Osteoblast (primary cell): ENCODE measurements around the gene SMIM3. TPM values are rescaled to one million over a fixed set of nuclear protein-coding genes. Genes with fewer than 3 reads are reported as not detected.
"Not testable (repeated sequence)": the region's sequence is repeated elsewhere in the genome, so short reads cannot be mapped to it uniquely, and the experiment has no call there.

Experiments used
- DNase-seq: peaks from one replicate; pipeline ENCODE4 v3.0.0; 2011; ENCODE audit warnings: low spot score, mixed read lengths; ENCODE audit not compliant: insufficient read length; ENCODE audit errors: missing footprints
- H2AFZ ChIP-seq: 2 replicates; pipeline ENCODE4 v1.6.0; 2011; ENCODE audit warnings: mild to moderate bottlenecking, low read length
- H3K27ac ChIP-seq: 2 replicates; pipeline ENCODE4 v1.5.1; 2011; ENCODE audit warnings: mild to moderate bottlenecking, low read depth, low read length, moderate library complexity
- H3K27me3 ChIP-seq: 2 replicates; pipeline ENCODE4 v1.6.0; 2012; ENCODE audit warnings: mild to moderate bottlenecking, control low read depth, inconsistent platforms, low read length, moderate library complexity; ENCODE audit not compliant: insufficient read depth
- H3K36me3 ChIP-seq: 2 replicates; pipeline ENCODE4 v1.5.1; 2011; ENCODE audit warnings: mild to moderate bottlenecking, low read length, control low read depth, moderate library complexity; ENCODE audit not compliant: insufficient read depth
- H3K4me1 ChIP-seq: 2 replicates; pipeline ENCODE4 v1.5.1; 2011; ENCODE audit warnings: mild to moderate bottlenecking, low read length, control low read depth, moderate library complexity; ENCODE audit not compliant: insufficient read depth
- H3K4me2 ChIP-seq: 2 replicates; pipeline ENCODE4 v1.6.0; 2011; ENCODE audit warnings: mild to moderate bottlenecking, low read length; ENCODE audit not compliant: insufficient read depth
- H3K4me3 ChIP-seq: fragments of 200-600 bp; sonication (generic); 3 replicates; pipeline ENCODE4 v1.5.1; 2012; ENCODE audit warnings: mild to moderate bottlenecking, low read length, inconsistent platforms; ENCODE audit not compliant: insufficient read depth
- H3K79me2 ChIP-seq: 2 replicates; pipeline ENCODE4 v1.6.0; 2012; ENCODE audit warnings: mild to moderate bottlenecking, low read length, control low read depth, inconsistent platforms; ENCODE audit not compliant: insufficient read depth
- H3K9me3 ChIP-seq: 2 replicates; pipeline ENCODE4 v1.5.1; 2011; ENCODE audit warnings: low read depth, low read length, control low read depth
- H4K20me1 ChIP-seq: 2 replicates; pipeline ENCODE4 v1.6.0; 2012; ENCODE audit warnings: mild to moderate bottlenecking, low read length, control low read depth; ENCODE audit not compliant: insufficient read depth
- CTCF ChIP-seq: IDR thresholded peaks from 2 replicates; pipeline ENCODE4 v1.5.1; 2011; ENCODE audit warnings: mild to moderate bottlenecking, low read depth, low read length, moderate library complexity; ENCODE audit errors: extremely low read depth
- total RNA-seq: library from RNA; depleted of rRNA; stranded (reverse); fragments of >200 nt; gene quantifications from 2 replicates; pipeline ENCODE4 v1.2.3, GENCODE V29; 2012

The SMIM3 gene
- total RNA-seq, 1 donor: 46.3 TPM

- no peak for DNase-seq
- H3K4me3 ChIP-seq: no peak overlapping the region
- H3K4me1 ChIP-seq: no peaks in the 10 kb centered on the region
- peaks cover 31% of the 10 kb centered on the region for H4K20me1 ChIP-seq
- peaks cover 69% of the 10 kb centered on the region for H3K79me2 ChIP-seq
- TF ChIP-seq CTCF: no peak
- no peak overlapping the region for H3K4me2 ChIP-seq
- no peak overlapping the region for H3K27ac ChIP-seq
- no peaks in the 10 kb centered on the region for H3K27me3 ChIP-seq
- H3K9me3 ChIP-seq: no peaks in the 10 kb centered on the region
- H3K36me3 ChIP-seq: peaks cover 40% of the 10 kb centered on the region
- no peak overlapping the region for H2AFZ ChIP-seq
These were observed 43.8 kb upstream of the SMIM3 start for GRCh38 chr5:150734579-150735384.

GRCh38 chr5:150738862-150739261, 39.7 kb upstream of the SMIM3 start:
- Histone ChIP-seq H4K20me1 (peaks cover 34% of the 10 kb centered on the region), H2AFZ (no peak overlapping the region), H3K27me3 (no peaks in the 10 kb centered on the region), H3K4me3 (no peak overlapping the region), H3K9me3 (no peaks in the 10 kb centered on the region), H3K79me2 (peaks cover 84% of the 10 kb centered on the region), H3K4me1 (no peaks in the 10 kb centered on the region), H3K27ac (no peak overlapping the region), H3K36me3 (peaks cover 11% of the 10 kb centered on the region), H3K4me2 (no peak overlapping the region)
- DNase-seq: no peak
- no peak for TF ChIP-seq CTCF

GRCh38 chr5:150740992-150741391, 37.6 kb upstream of the SMIM3 start:
- Histone ChIP-seq H3K4me3 (no peak overlapping the region), H3K27ac (no peak overlapping the region), H3K27me3 (no peaks in the 10 kb centered on the region), H3K36me3 (peaks cover 5% of the 10 kb centered on the region), H3K4me1 (no peaks in the 10 kb centered on the region), H4K20me1 (peaks cover 22% of the 10 kb centered on the region), H3K79me2 (peaks cover 66% of the 10 kb centered on the region), H3K4me2 (no peak overlapping the region), H3K9me3 (no peaks in the 10 kb centered on the region), H2AFZ (no peak overlapping the region)
- no peak for TF ChIP-seq CTCF
- DNase-seq: no peak

GRCh38 chr5:150742455-150743141, 36.0 kb upstream of the SMIM3 start:
- H3K27me3 ChIP-seq, H3K36me3 ChIP-seq, H3K27ac ChIP-seq, H3K4me2 ChIP-seq, H2AFZ ChIP-seq, H3K4me1 ChIP-seq, DNase-seq, H3K4me3 ChIP-seq, H3K9me3 ChIP-seq: not testable (repeated sequence)
- peaks cover 11% of the 10 kb centered on the region for H4K20me1 ChIP-seq
- peaks cover 52% of the 10 kb centered on the region for H3K79me2 ChIP-seq

- H3K4me1 ChIP-seq, H3K27me3 ChIP-seq, H3K4me2 ChIP-seq, H3K9me3 ChIP-seq, DNase-seq, H3K27ac ChIP-seq, H3K4me3 ChIP-seq, H3K36me3 ChIP-seq, H4K20me1 ChIP-seq, H2AFZ ChIP-seq: not testable (repeated sequence)
- peaks cover 47% of the 10 kb centered on the region for H3K79me2 ChIP-seq
These were observed 35.4 kb upstream of the SMIM3 start for GRCh38 chr5:150743142-150743488.
